GM19240 (cell line): ENCODE data around the gene GSN.
A peak's percentile ranks its signal among the peaks of the same experiment; 100 is the strongest.

ENCODE experiments used
- DNase-seq: peaks from one replicate; pipeline ENCODE4 v3.0.0; 2011; ENCODE audit warnings: low spot score; ENCODE audit not compliant: insufficient read length

The GSN gene

GRCh38 chr9:121267689-121268597, at the start of gene GSN:
Gene GSN (plus strand): TSS chr9:121268162. CDS start chr9:121301972, 33,810 bp downstream.
- DNase-seq, result peak; percentile 55

- no peak for DNase-seq
Measured at GRCh38 chr9:121218357-121219027, 49.5 kb upstream of the GSN start.

- DNase-seq, result no peak
Measured at GRCh38 chr9:121219530-121219929, 48.4 kb upstream of the GSN start.

GRCh38 chr9:121220996-121221663, 46.8 kb upstream of the GSN start:
- no peak for DNase-seq

- no peak for DNase-seq
Measured at GRCh38 chr9:121221664-121222055, 46.3 kb upstream of the GSN start.

GRCh38 chr9:121222524-121223171, 45.3 kb upstream of the GSN start:
- DNase-seq, result no peak

GRCh38 chr9:121225240-121225639, 42.7 kb upstream of the GSN start:
- DNase-seq, result no peak

GRCh38 chr9:121226175-121226574, 41.8 kb upstream of the GSN start:
- DNase-seq, result no peak

- no peak for DNase-seq
Measured at GRCh38 chr9:121227862-121228261, 40.1 kb upstream of the GSN start.

GRCh38 chr9:121230256-121230655, 37.7 kb upstream of the GSN start:
- no peak for DNase-seq

- DNase-seq, result no peak
Measured at GRCh38 chr9:121232251-121232650, 35.7 kb upstream of the GSN start.

GRCh38 chr9:121233906-121234831, 33.8 kb upstream of the GSN start:
- no peak for DNase-seq

GRCh38 chr9:121234832-121235161, 33.2 kb upstream of the GSN start:
- DNase-seq, result no peak

- no peak for DNase-seq
Measured at GRCh38 chr9:121235512-121235911, 32.5 kb upstream of the GSN start.

GRCh38 chr9:121237916-121238315, 30.0 kb upstream of the GSN start:
- DNase-seq, result no peak

- no peak for DNase-seq
Measured at GRCh38 chr9:121239071-121239470, 28.9 kb upstream of the GSN start.

- DNase-seq, result no peak
Measured at GRCh38 chr9:121239851-121240250, 28.1 kb upstream of the GSN start.

GRCh38 chr9:121240472-121241135, 27.4 kb upstream of the GSN start:
- no peak for DNase-seq

GRCh38 chr9:121242219-121242958, 25.6 kb upstream of the GSN start:
- DNase-seq, result no peak
